AG04450 (cell line): Measurements from ENCODE around the gene AP1B1. TPM values are rescaled to one million over a fixed set of nuclear protein-coding genes. Genes with fewer than 3 reads are reported as not detected.

Source experiments
- CTCF ChIA-PET: fragments of 300-600, 350-600 bp; formaldehyde crosslinking; extraction: SDS; loops from one replicate; lab custom pipeline; 2022; ENCODE audit warnings: antibody characterized with exemption, inconsistent platforms; lab: Charles Lee
- POLR2A ChIA-PET: fragments of 350-600 bp; formaldehyde crosslinking; extraction: SDS; loops from one replicate; lab custom pipeline; 2021; ENCODE audit warnings: antibody characterized with exemption, inconsistent platforms; lab: Yijun Ruan, JAX
- DNase-seq: peaks from one replicate; pipeline ENCODE4 v3.0.0-alpha.2; 2011; ENCODE audit warnings: low read depth, low spot score
- H3K27ac ChIP-seq: one replicate; pipeline ENCODE4 v1.5.1; 2012; ENCODE audit warnings: low read depth, low read length, control low read depth
- H3K27me3 ChIP-seq: one replicate; pipeline ENCODE4 v1.6.0; 2012; ENCODE audit warnings: low read length; ENCODE audit not compliant: control insufficient read depth, insufficient read depth
- H3K4me3 ChIP-seq: 2 replicates; pipeline ENCODE4 v1.5.1; 2011; ENCODE audit warnings: mild to moderate bottlenecking, low read depth, low read length, control low read depth
- H3K9me3 ChIP-seq: 2 replicates; pipeline ENCODE4 v1.5.1; 2012; ENCODE audit warnings: low read length; ENCODE audit not compliant: control insufficient read depth, insufficient read depth
- CTCF ChIP-seq: IDR thresholded peaks from 2 replicates; pipeline ENCODE4 v1.5.1; 2011; ENCODE audit warnings: low read depth, low read length, control low read depth, inconsistent platforms
- polyA plus RNA-seq: library from polyadenylated mRNA; depleted of rRNA; stranded (reverse); fragments of >200 nt; gene quantifications from 2 replicates; pipeline ENCODE4 v1.2.3, GENCODE V29; 2011

The AP1B1 gene
- polyA plus RNA-seq, 1 experiment = 54.1 TPM

- H3K27ac ChIP-seq = no peak overlapping the region
- POLR2A ChIA-PET = no interaction called here
Measured at GRCh38 chr22:29342177-29342576, 46.2 kb downstream of the AP1B1 start.

GRCh38 chr22:29341849-29342127 lies 46.6 kb downstream of the AP1B1 start:
- DNase-seq = no peak
- Histone ChIP-seq H3K27ac (no peak overlapping the region), H3K4me3 (no peak overlapping the region), H3K9me3 (no peaks in the 10 kb centered on the region), H3K27me3 (no peaks in the 10 kb centered on the region)
- no peak for TF ChIP-seq CTCF
- POLR2A ChIA-PET = no interaction called here
- CTCF ChIA-PET = no interaction called here

More at GRCh38 chr22:29342177-29342576, 46.2 kb downstream of the AP1B1 start:
- no peak for DNase-seq
- Histone ChIP-seq H3K9me3 (no peaks in the 10 kb centered on the region), H3K4me3 (no peak overlapping the region), H3K27me3 (no peaks in the 10 kb centered on the region)
- no peak for TF ChIP-seq CTCF
- CTCF ChIA-PET = no interaction called here

- Histone ChIP-seq H3K27ac (no peak overlapping the region), H3K4me3 (no peak overlapping the region), H3K27me3 (no peaks in the 10 kb centered on the region), H3K9me3 (no peaks in the 10 kb centered on the region)
- no peak for TF ChIP-seq CTCF
- no peak for DNase-seq
- ChIA-PET POLR2A (no interaction called here), CTCF (no interaction called here)
Measured at GRCh38 chr22:29341056-29341848, 47.1 kb downstream of the AP1B1 start.

DNA sequence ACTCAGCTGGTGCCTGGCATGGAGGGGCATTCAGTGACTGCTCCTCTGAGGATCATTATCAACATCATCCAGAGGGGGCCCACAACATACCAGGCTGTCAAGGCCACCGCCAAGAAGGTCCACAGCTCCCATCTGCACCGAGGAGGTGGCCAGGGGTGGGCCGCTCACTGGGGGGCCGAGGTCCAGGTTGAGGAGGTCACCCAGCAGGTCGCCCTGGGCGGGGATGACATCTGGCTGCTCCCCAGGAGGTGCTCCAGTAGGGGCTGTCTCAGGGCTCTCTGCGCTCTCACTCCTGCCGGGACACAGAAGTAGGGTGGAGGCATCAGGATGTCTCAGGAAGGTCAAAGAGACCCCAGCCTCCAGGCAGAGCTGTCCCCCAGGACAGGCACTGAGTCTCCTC lies 47.8 kb downstream of the AP1B1 start:
- H3K4me3 ChIP-seq = no peak overlapping the region
- no peaks in the 10 kb centered on the region for H3K9me3 ChIP-seq
- ChIA-PET POLR2A (no interaction called here), CTCF (no interaction called here)
- no peak overlapping the region for H3K27ac ChIP-seq
- no peaks in the 10 kb centered on the region for H3K27me3 ChIP-seq
- TF ChIP-seq CTCF = no peak
- DNase-seq = no peak

GRCh38 chr22:29339381-29340235 lies 48.8 kb downstream of the AP1B1 start:
- ChIA-PET POLR2A (no interaction called here), CTCF (no interaction called here)
- H3K9me3 ChIP-seq = no peaks in the 10 kb centered on the region
- no peak for DNase-seq
- no peak for TF ChIP-seq CTCF
- H3K27me3 ChIP-seq = no peaks in the 10 kb centered on the region
- H3K27ac ChIP-seq = no peak overlapping the region
- H3K4me3 ChIP-seq = no peak overlapping the region
